Cardiac fibroblast (primary cell): ENCODE data around the gene TRIB2.

ENCODE experiments used
- DNase-seq, 2 donors: peaks; one replicate each; pipeline versions ENCODE4 v3.0.0 to v3.0.0-alpha.2; 2010; ENCODE audit warnings: low read depth in 2 of 2
- H3K4me3 ChIP-seq, 2 donors: replicated peaks in 1 of 2; 1 replicate in 1 of 2; 2 replicates in 1 of 2; pipeline ENCODE4 v1.5.1; 2011; ENCODE audit warnings: low read depth in 2 of 2, low read length in 2 of 2, mild to moderate bottlenecking in 2 of 2, moderate library complexity in 1 of 2
- CTCF ChIP-seq: IDR thresholded peaks from one replicate; pipeline ENCODE4 v1.5.1; 2011; ENCODE audit warnings: low read depth, mild to moderate bottlenecking, low read length, inconsistent platforms

TRIB2 gene

GRCh38 chr2:12685145-12685544 lies 31.6 kb upstream of the TRIB2 start:
- peak; percentile 35 to 62 for DNase-seq
- H3K4me3 ChIP-seq: no peak overlapping the region
- TF ChIP-seq CTCF: no peak

DNA sequence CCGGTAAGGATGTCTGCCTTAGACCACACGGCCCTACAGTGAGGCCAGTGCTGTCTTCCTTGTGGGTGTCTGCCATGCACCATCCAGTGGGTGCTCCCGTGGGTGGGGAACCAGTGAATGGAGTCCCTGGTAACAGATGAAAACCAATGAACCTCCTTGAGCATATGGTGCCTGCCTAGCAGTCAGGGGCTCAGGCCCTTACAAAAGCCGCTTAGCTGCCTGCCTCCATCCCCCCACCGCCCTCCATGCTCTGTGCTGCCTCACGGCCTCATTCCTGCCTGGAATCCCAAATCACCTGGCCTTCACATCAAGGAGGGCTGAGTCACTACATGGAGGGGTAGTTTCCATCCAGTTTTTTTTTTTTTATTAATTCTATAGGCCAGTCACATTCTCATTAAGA lies 30.8 kb upstream of the TRIB2 start:
- H3K4me3 ChIP-seq: no peak overlapping the region
- DNase-seq: no peak
- no peak for TF ChIP-seq CTCF

- no peak for DNase-seq
- no peak for TF ChIP-seq CTCF
- H3K4me3 ChIP-seq: no peak overlapping the region
Observed at GRCh38 chr2:12686708-12687283, 29.9 kb upstream of the TRIB2 start.

- no peak for DNase-seq
- no peak for TF ChIP-seq CTCF
- no peak overlapping the region for H3K4me3 ChIP-seq
Observed at GRCh38 chr2:12688091-12688490, 28.6 kb upstream of the TRIB2 start.

GRCh38 chr2:12688893-12689292 lies 27.8 kb upstream of the TRIB2 start:
- no peak for TF ChIP-seq CTCF
- DNase-seq: no peak
- H3K4me3 ChIP-seq: no peak overlapping the region

GRCh38 chr2:12693509-12693908 lies 23.2 kb upstream of the TRIB2 start:
- no peak for DNase-seq
- TF ChIP-seq CTCF: no peak
- no peak overlapping the region for H3K4me3 ChIP-seq

GRCh38 chr2:12694990-12695774 lies 21.6 kb upstream of the TRIB2 start:
- no peak overlapping the region for H3K4me3 ChIP-seq
- TF ChIP-seq CTCF: no peak
- DNase-seq: peak in 1 of 2 donors; percentile 69
